Smooth muscle cell (in vitro differentiated cells): ENCODE data around the gene DHRS3. TPM values are rescaled to one million over a fixed set of nuclear protein-coding genes. Genes with fewer than 3 reads are reported as not detected.

Experiments
- DNase-seq: peaks from one replicate; lab custom pipeline; 2025; ENCODE audit not compliant: unreplicated experiment; lab: John Stamatoyannopoulos, UW
- H2AFZ ChIP-seq: fragments of 200-600 bp; sonication (generic); 2 replicates; pipeline ENCODE4 v1.6.0; 2016; ENCODE audit warnings: antibody characterized with exemption, low read depth, mild to moderate bottlenecking
- H3F3A ChIP-seq: fragments of 200-600 bp; sonication (generic); 2 replicates; pipeline ENCODE4 v1.6.0; 2017; ENCODE audit warnings: antibody characterized with exemption, low read depth
- H3K27ac ChIP-seq: fragments of 200-600 bp; sonication (generic); 2 replicates; pipeline ENCODE4 v1.5.1; 2016; ENCODE audit warnings: low read depth, mild to moderate bottlenecking
- H3K27me3 ChIP-seq: fragments of 200-600 bp; sonication (generic); 2 replicates; pipeline ENCODE4 v1.6.1; 2016; ENCODE audit warnings: low read depth, mild to moderate bottlenecking
- H3K36me3 ChIP-seq: fragments of 200-600 bp; sonication (generic); 2 replicates; pipeline ENCODE4 v1.5.1; 2016; ENCODE audit warnings: low read depth
- H3K4me1 ChIP-seq: fragments of 200-600 bp; sonication (generic); 2 replicates; pipeline ENCODE4 v1.5.1; 2016; ENCODE audit warnings: low read depth
- H3K4me2 ChIP-seq: fragments of 200-600 bp; sonication (generic); 2 replicates; pipeline ENCODE4 v1.6.0; 2016; ENCODE audit warnings: mild to moderate bottlenecking
- H3K4me3 ChIP-seq: fragments of 200-600 bp; sonication (generic); 2 replicates; pipeline ENCODE4 v1.5.1; 2016; ENCODE audit warnings: mild to moderate bottlenecking
- H3K79me2 ChIP-seq: fragments of 200-600 bp; sonication (generic); 2 replicates; pipeline ENCODE4 v1.6.0; 2016; ENCODE audit warnings: low read depth, mild to moderate bottlenecking
- H3K9ac ChIP-seq: fragments of 200-600 bp; sonication (generic); 2 replicates; pipeline ENCODE4 v1.6.0; 2016; ENCODE audit warnings: low read depth
- H3K9me3 ChIP-seq: fragments of 200-600 bp; sonication (generic); replicated peaks from 2 replicates; pipeline ENCODE4 v1.5.1; 2016; ENCODE audit warnings: low read depth
- H4K20me1 ChIP-seq: fragments of 200-600 bp; sonication (generic); 2 replicates; pipeline ENCODE4 v1.6.0; 2016; ENCODE audit warnings: low read depth
- WGBS: methylation state at CpG from one replicate; pipeline ENCODE4 v1.1.7; 2016; ENCODE audit warnings: low lambda C conversion rate; 5-methylcytosine and 5-hydroxymethylcytosine counted together
- polyA plus RNA-seq: library from polyadenylated mRNA; unstranded; fragments of >200 nt; fragmentation: Nextera tagmentation; extraction: Ambion mirVana; gene quantifications from 2 replicates; pipeline ENCODE4 v1.2.1, GENCODE V29; 2016
- total RNA-seq: library from RNA; depleted of rRNA; stranded (reverse); fragments of >200 nt; gene quantifications from 2 replicates; pipeline ENCODE4 v1.2.3, GENCODE V29; 2014
- TF ChIP-seq, protein P1 (sequence below): fragments of 200-600 bp; sonication (generic); IDR thresholded peaks from 2 replicates; pipeline ENCODE4 v1.5.1; 2017; ENCODE audit warnings: borderline replicate concordance, mild to moderate bottlenecking, antibody characterized with exemption; ENCODE audit not compliant: insufficient read depth, poor library complexity, severe bottlenecking

Gene DHRS3
- total and polyA plus RNA-seq, 2 experiments from 2014 or later, result 0.89 to 2.7 TPM

DNA sequence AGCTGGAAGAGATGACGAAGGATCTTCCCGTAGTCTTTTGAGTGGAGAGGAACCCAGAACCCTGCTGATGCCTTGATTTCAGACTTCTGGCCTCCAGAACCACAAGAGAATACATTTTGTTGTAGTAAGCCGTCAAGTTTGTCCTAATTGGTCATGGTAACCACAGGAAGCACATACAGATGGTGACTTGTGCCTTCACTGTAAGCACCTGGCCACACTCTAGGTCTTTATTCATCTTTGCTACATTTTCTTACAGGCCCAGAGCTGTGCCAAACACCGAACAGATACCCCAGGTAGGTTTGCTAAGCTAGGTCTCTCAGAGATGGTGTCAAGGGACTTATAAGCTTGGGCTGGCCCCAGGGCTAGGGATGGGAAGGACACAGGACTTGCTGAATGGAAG lies 4.8 kb downstream of the DHRS3 start:
- Histone ChIP-seq H3K9me3 (no peaks in the 10 kb centered on the region), H3K27me3 (peaks cover 42% of the 10 kb centered on the region), H3F3A (no peaks in the 10 kb centered on the region), H3K4me3 (no peak overlapping the region), H3K79me2 (no peaks in the 10 kb centered on the region), H3K4me1 (peaks cover 26% of the 10 kb centered on the region), H3K27ac (no peak overlapping the region), H4K20me1 (no peaks in the 10 kb centered on the region), H3K9ac (no peak overlapping the region), H2AFZ (no peak overlapping the region), H3K36me3 (no peaks in the 10 kb centered on the region), H3K4me2 (no peak overlapping the region)
- WGBS, result 94% methylated on average over 4 of the region's 4 CpGs
- TF ChIP-seq, protein P1, sequence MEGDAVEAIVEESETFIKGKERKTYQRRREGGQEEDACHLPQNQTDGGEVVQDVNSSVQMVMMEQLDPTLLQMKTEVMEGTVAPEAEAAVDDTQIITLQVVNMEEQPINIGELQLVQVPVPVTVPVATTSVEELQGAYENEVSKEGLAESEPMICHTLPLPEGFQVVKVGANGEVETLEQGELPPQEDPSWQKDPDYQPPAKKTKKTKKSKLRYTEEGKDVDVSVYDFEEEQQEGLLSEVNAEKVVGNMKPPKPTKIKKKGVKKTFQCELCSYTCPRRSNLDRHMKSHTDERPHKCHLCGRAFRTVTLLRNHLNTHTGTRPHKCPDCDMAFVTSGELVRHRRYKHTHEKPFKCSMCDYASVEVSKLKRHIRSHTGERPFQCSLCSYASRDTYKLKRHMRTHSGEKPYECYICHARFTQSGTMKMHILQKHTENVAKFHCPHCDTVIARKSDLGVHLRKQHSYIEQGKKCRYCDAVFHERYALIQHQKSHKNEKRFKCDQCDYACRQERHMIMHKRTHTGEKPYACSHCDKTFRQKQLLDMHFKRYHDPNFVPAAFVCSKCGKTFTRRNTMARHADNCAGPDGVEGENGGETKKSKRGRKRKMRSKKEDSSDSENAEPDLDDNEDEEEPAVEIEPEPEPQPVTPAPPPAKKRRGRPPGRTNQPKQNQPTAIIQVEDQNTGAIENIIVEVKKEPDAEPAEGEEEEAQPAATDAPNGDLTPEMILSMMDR, result no peak
- no peak for DNase-seq

DNA sequence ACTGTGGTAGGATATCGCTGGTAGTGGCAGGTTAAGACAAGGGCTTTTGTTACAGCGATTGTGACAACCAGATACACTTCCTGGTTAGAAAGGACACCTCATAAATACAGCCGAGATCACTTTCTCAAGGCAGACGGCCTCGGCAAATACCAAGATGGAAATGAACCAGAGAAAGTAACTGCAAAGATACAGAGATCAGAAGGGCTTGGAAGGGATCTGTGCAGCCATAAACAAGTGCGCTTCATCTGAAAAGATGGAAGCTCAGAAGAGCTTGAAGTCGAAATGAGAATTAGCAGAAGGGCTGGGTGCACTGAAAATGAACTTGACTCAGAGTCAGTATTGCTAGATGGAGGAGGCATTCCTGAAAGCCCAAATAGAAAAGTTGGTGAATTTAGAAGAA lies 7.1 kb downstream of the DHRS3 start:
- Histone ChIP-seq H3K27me3 (peaks cover 41% of the 10 kb centered on the region), H3K36me3 (no peaks in the 10 kb centered on the region), H3K27ac (no peak overlapping the region)

DNA sequence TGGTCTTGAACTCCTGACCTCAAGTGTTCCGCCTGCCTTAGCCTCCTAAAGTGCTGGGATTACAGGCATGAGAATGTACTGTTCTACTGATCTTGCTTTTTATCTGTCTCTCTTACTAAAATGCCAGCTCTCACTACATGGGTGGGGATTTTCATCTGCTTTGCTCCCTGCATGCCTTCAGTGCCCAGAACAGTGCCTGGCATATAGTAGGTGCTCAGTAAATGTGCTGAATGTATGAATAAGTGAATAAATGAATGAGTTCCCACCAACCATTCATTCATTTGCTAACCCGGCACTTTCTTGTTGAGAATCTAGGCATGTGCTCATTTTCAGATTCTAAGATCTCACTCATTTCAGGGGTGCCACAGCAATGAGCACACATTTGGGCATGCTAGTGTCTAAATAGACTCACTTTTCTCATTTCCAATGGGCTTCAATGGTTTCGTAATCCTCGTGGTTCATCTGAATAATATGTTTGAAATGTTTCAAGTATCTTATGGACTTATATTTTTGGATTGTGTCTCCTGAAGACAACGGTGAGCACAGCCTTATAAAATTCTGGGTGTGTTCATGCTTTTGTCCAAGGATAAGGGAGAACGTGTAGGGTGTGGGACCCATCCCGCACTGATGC lies 7.6 kb downstream of the DHRS3 start:
- Histone ChIP-seq H3K79me2 (no peaks in the 10 kb centered on the region), H3K4me3 (no peak overlapping the region), H3K27ac (no peak overlapping the region), H3K27me3 (peaks cover 41% of the 10 kb centered on the region), H3F3A (no peaks in the 10 kb centered on the region), H3K4me2 (no peak overlapping the region), H4K20me1 (no peaks in the 10 kb centered on the region), H3K36me3 (no peaks in the 10 kb centered on the region), H3K9me3 (no peaks in the 10 kb centered on the region), H3K9ac (no peak overlapping the region), H2AFZ (no peak overlapping the region), H3K4me1 (peaks cover 6% of the 10 kb centered on the region)
- no peak for DNase-seq
- TF ChIP-seq, protein P1, result no peak
- 81% methylated on average over 7 of the region's 7 CpGs for WGBS

More for the DNA sequence above, 7.1 kb downstream of the DHRS3 start:
- WGBS, result 43% methylated on average over 7 of the region's 7 CpGs
- no peaks in the 10 kb centered on the region for H3K79me2 ChIP-seq
- no peak overlapping the region for H3K9ac ChIP-seq
- H4K20me1 ChIP-seq, result no peaks in the 10 kb centered on the region
- H3K4me2 ChIP-seq, result no peak overlapping the region
- no peak for DNase-seq
- no peaks in the 10 kb centered on the region for H3F3A ChIP-seq
- H2AFZ ChIP-seq, result no peak overlapping the region
- TF ChIP-seq, protein P1, result no peak
- H3K4me1 ChIP-seq, result peaks cover 11% of the 10 kb centered on the region
- no peaks in the 10 kb centered on the region for H3K9me3 ChIP-seq
- H3K4me3 ChIP-seq, result no peak overlapping the region

DNA sequence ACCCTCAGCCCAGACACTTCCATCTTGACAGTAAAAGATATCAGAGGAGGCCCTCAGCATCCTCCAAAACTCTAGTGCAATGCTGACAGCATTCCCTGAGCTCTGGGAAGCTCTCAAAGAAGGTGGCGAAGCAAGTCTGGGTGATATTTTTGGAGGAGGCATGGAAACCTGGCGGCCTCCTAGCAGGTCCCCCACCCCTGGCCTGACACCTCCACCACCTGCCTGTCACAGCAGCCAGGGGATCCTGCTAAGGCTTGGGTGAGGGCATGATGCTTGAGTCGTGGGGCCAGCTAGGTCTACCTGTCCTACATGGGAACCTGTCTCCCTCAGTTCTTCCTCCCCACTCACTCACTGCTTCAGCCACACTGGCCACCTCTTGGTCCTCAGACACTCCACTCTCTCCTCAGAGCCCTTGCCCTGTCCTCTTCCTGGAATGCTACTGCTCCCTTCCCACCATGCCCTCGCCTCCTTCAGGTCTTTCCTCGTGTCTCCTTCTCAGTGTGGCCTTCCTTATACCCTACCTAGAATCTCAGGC lies 8.5 kb downstream of the DHRS3 start:
- TF ChIP-seq, protein P1, result no peak
- H3F3A ChIP-seq, result no peaks in the 10 kb centered on the region
- H3K4me2 ChIP-seq, result no peak overlapping the region
- no peak overlapping the region for H3K4me3 ChIP-seq
- no peak for DNase-seq
- no peaks in the 10 kb centered on the region for H3K79me2 ChIP-seq
- H3K27me3 ChIP-seq, result peaks cover 41% of the 10 kb centered on the region
- H2AFZ ChIP-seq, result no peak overlapping the region
- no peaks in the 10 kb centered on the region for H3K9me3 ChIP-seq
- H4K20me1 ChIP-seq, result no peaks in the 10 kb centered on the region
- H3K27ac ChIP-seq, result no peak overlapping the region
- 82% methylated on average over 5 of the region's 5 CpGs for WGBS
- H3K36me3 ChIP-seq, result no peaks in the 10 kb centered on the region
- no peak overlapping the region for H3K9ac ChIP-seq
- no peaks in the 10 kb centered on the region for H3K4me1 ChIP-seq
